ENCODE data around the gene CNTNAP2. TPM values are rescaled to one million over a fixed set of nuclear protein-coding genes. Genes with fewer than 3 reads are reported as not detected.

Gene CNTNAP2
- total and polyA plus RNA-seq, 2 of the 4 experiments (the other 2 are of a cell fraction): not detected

GRCh38 chr7:147296201-147296600 lies 1179.6 kb downstream of the CNTNAP2 start:
- Histone ChIP-seq H3K79me1 (ENCODE audit: low read depth in 1 of 2, low read length in 2 of 2) (no peaks in the 10 kb centered on the region), H4K8ac (ENCODE audit: low read depth in 2 of 2, low read length in 2 of 2) (no peak overlapping the region), H3K4me2 (ENCODE audit: low read depth, low read length) (no peak overlapping the region), H4K5ac (ENCODE audit: low read depth, low read length) (no peak overlapping the region), H2AK9ac (replicated peaks; ENCODE audit: low read depth, low read length, poor library complexity) (no peak overlapping the region), H3K9me1 (ENCODE audit: insufficient read depth, low read length) (no peaks in the 10 kb centered on the region), H4K91ac (ENCODE audit: insufficient read depth, low read depth, low read length) (no peak overlapping the region), H3K27me3 (ENCODE audit: control insufficient read depth, insufficient read depth, low read length) (no peaks in the 10 kb centered on the region), H2BK15ac (ENCODE audit: low read depth, low read length) (no peak overlapping the region), H3K4me3 (ENCODE audit: insufficient read depth, low read depth, low read length) (no peak overlapping the region), H3K9me3 (ENCODE audit: control insufficient read depth, insufficient read depth, low read length) (peaks cover 2% of the 10 kb centered on the region; the same call in 1 of the 2 replicates), H3K56ac (ENCODE audit: extremely low read depth, insufficient read depth, low read length) (no peak overlapping the region), H3K4me1 (ENCODE audit: control insufficient read depth, insufficient read depth, low read length) (no peaks in the 10 kb centered on the region), H2AK5ac (ENCODE audit: low read depth, low read length) (no peak overlapping the region), H2AFZ (replicated peaks; ENCODE audit: low read length, poor library complexity) (no peak overlapping the region), H2BK5ac (ENCODE audit: low read depth, low read length, poor library complexity, severe bottlenecking) (no peak overlapping the region), H3K14ac (replicated peaks; ENCODE audit: low read depth, low read length) (no peak overlapping the region), H3K36me3 (ENCODE audit: control insufficient read depth, insufficient read depth, low read length) (no peaks in the 10 kb centered on the region), H3K27ac (ENCODE audit: insufficient read depth, low read length) (no peak overlapping the region), H3K18ac (ENCODE audit: low read depth, low read length) (no peak overlapping the region), H2BK120ac (ENCODE audit: low read depth, low read length) (no peak overlapping the region), H3K4ac (ENCODE audit: low read depth, low read length) (no peak overlapping the region), H2BK20ac (ENCODE audit: low read depth, low read length) (no peak overlapping the region), H4K20me1 (ENCODE audit: insufficient read depth, low read length) (no peaks in the 10 kb centered on the region), H3K9ac (ENCODE audit: low read depth, low read length) (no peak overlapping the region), H3K23ac (ENCODE audit: low read depth, low read length) (no peak overlapping the region)
- dilution Hi-C loops (cut with HindIII; ENCODE audit: low sequenced_read_pairs, unreplicated experiment) (no loop called here), in situ Hi-C loops (cut with MboI; ENCODE audit: low sequenced_read_pairs) (no loop called here), intact Hi-C loops (cut with micrococcal nuclease) (no loop called here)
- BruUV-seq (replicated peaks): no TSS peak
- ATAC-seq (ENCODE audit: low read depth) (no peak), DNase-seq (no peak)
- no peak for TF ChIP-seq ELK1 (IDR thresholded peaks at IDR 0.05; ENCODE audit: borderline replicate concordance, low read depth, low read length)
- no peak for TF ChIP-seq CEBPB (IDR thresholded peaks at IDR 0.05; ENCODE audit: low read depth, low read length)
- TF ChIP-seq RCOR1 (IDR thresholded peaks at IDR 0.05; ENCODE audit: insufficient replicate concordance, low read length): no peak
- TF ChIP-seq, protein P1, sequence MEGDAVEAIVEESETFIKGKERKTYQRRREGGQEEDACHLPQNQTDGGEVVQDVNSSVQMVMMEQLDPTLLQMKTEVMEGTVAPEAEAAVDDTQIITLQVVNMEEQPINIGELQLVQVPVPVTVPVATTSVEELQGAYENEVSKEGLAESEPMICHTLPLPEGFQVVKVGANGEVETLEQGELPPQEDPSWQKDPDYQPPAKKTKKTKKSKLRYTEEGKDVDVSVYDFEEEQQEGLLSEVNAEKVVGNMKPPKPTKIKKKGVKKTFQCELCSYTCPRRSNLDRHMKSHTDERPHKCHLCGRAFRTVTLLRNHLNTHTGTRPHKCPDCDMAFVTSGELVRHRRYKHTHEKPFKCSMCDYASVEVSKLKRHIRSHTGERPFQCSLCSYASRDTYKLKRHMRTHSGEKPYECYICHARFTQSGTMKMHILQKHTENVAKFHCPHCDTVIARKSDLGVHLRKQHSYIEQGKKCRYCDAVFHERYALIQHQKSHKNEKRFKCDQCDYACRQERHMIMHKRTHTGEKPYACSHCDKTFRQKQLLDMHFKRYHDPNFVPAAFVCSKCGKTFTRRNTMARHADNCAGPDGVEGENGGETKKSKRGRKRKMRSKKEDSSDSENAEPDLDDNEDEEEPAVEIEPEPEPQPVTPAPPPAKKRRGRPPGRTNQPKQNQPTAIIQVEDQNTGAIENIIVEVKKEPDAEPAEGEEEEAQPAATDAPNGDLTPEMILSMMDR (conservative IDR thresholded peaks at IDR 0.05; ENCODE audit: low read depth, low read length): no peak
- no peak for TF ChIP-seq CHD1 (IDR thresholded peaks at IDR 0.05; ENCODE audit: low read depth, low read length)
- TF ChIP-seq RFX5 (IDR thresholded peaks at IDR 0.05; ENCODE audit: low read depth, low read length): no peak
- no peak for TF ChIP-seq USF2 (IDR thresholded peaks at IDR 0.05; ENCODE audit: low read depth, low read length)
- no peak for TF ChIP-seq SMC3 (IDR thresholded peaks at IDR 0.05; ENCODE audit: low read depth, low read length)
- no peak for TF ChIP-seq FOS (IDR thresholded peaks at IDR 0.05; ENCODE audit: low read depth, low read length)
- no peak for TF ChIP-seq POLR2A (IDR thresholded peaks at IDR 0.05; ENCODE audit: low read depth, low read length)
- no peak for TF ChIP-seq MAZ (IDR thresholded peaks at IDR 0.05; ENCODE audit: borderline replicate concordance, low read depth, low read length)
- no peak for TF ChIP-seq RAD21 (IDR thresholded peaks at IDR 0.05; ENCODE audit: low read length)
- TF ChIP-seq BHLHE40 (IDR thresholded peaks at IDR 0.05; ENCODE audit: low read depth, low read length): no peak
- no peak for TF ChIP-seq NFE2L2 (IDR thresholded peaks at IDR 0.05; ENCODE audit: low read depth, low read length)
- TF ChIP-seq MXI1 (IDR thresholded peaks at IDR 0.05; ENCODE audit: borderline replicate concordance, low read depth, low read length): no peak
- TF ChIP-seq MAFK (IDR thresholded peaks at IDR 0.05; ENCODE audit: low read depth, low read length): no peak
- POLR2A ChIA-PET (ENCODE audit: unreplicated experiment): no interaction called here
- CTCF ChIA-PET: no interaction called here
